Astrocyte (in vitro differentiated cells and primary cell): ENCODE measurements around the gene IFNG-AS1. TPM values are rescaled to one million over a fixed set of nuclear protein-coding genes. Genes with fewer than 3 reads are reported as not detected.
A peak's percentile ranks its signal among the peaks of the same experiment; 100 is the strongest.

Experiments
- DNase-seq: peaks from one replicate; pipeline ENCODE4 v3.0.0-alpha.2; 2010; ENCODE audit warnings: low read depth
- FAIRE-seq: peaks from 2 replicates; lab custom pipeline; 2011; peaks lifted over from hg19 to GRCh38; lab: Jason Lieb, UNC
- H2AFZ ChIP-seq: 2 replicates; pipeline ENCODE4 v1.6.0; 2012; ENCODE audit warnings: low read depth, low read length, inconsistent platforms
- H3K27ac ChIP-seq: 2 replicates; pipeline ENCODE4 v1.5.1; 2011; ENCODE audit warnings: low read depth, low read length, inconsistent platforms
- H3K27me3 ChIP-seq: 2 replicates; pipeline ENCODE4 v1.6.0; 2011; ENCODE audit warnings: low read length, inconsistent platforms; ENCODE audit not compliant: insufficient read depth
- H3K36me3 ChIP-seq: 2 replicates; pipeline ENCODE4 v1.5.1; 2011; ENCODE audit warnings: low read length, inconsistent platforms; ENCODE audit not compliant: insufficient read depth
- H3K4me1 ChIP-seq: 2 replicates; pipeline ENCODE4 v1.5.1; 2011; ENCODE audit warnings: low read length, inconsistent platforms; ENCODE audit not compliant: insufficient read depth
- H3K4me2 ChIP-seq: 2 replicates; pipeline ENCODE4 v1.6.0; 2012; ENCODE audit warnings: low read length, inconsistent platforms
- H3K4me3 ChIP-seq: 2 replicates; pipeline ENCODE4 v1.5.1; 2011; ENCODE audit warnings: low read depth, mild to moderate bottlenecking, low read length, inconsistent platforms; ENCODE audit not compliant: insufficient read depth
- H3K79me2 ChIP-seq: 2 replicates; pipeline ENCODE4 v1.6.0; 2012; ENCODE audit warnings: mild to moderate bottlenecking, low read length, inconsistent platforms; ENCODE audit not compliant: insufficient read depth
- H3K9ac ChIP-seq: 2 replicates; pipeline ENCODE4 v1.6.0; 2012; ENCODE audit warnings: mild to moderate bottlenecking, low read length, inconsistent platforms
- H3K9me3 ChIP-seq: 2 replicates; pipeline ENCODE4 v1.5.1; 2012; ENCODE audit warnings: low read depth, mild to moderate bottlenecking, low read length, inconsistent platforms; ENCODE audit not compliant: insufficient read depth
- H4K20me1 ChIP-seq: 2 replicates; pipeline ENCODE4 v1.6.0; 2012; ENCODE audit warnings: low read length, inconsistent platforms; ENCODE audit not compliant: insufficient read depth
- H3K27ac Mint-ChIP-seq: one replicate; pipeline ENCODE4 v1.8.0; 2021; ENCODE audit warnings: mild to moderate bottlenecking, mixed read lengths; ENCODE audit not compliant: unreplicated experiment
- H3K27me3 Mint-ChIP-seq: one replicate; pipeline ENCODE4 v1.8.0; 2021; ENCODE audit warnings: low read depth, mixed read lengths; ENCODE audit not compliant: unreplicated experiment
- H3K36me3 Mint-ChIP-seq: one replicate; pipeline ENCODE4 v1.8.0; 2021; ENCODE audit warnings: low read depth, mixed read lengths; ENCODE audit not compliant: unreplicated experiment
- H3K4me1 Mint-ChIP-seq: one replicate; pipeline ENCODE4 v1.8.0; 2021; ENCODE audit warnings: low read depth, mixed read lengths; ENCODE audit not compliant: unreplicated experiment
- H3K4me3 Mint-ChIP-seq: one replicate; pipeline ENCODE4 v1.8.0; 2021; ENCODE audit warnings: mild to moderate bottlenecking, moderate library complexity, mixed read lengths; ENCODE audit not compliant: unreplicated experiment
- H3K9me3 Mint-ChIP-seq: one replicate; pipeline ENCODE4 v1.8.0; 2021; ENCODE audit warnings: mild to moderate bottlenecking, mixed read lengths; ENCODE audit not compliant: unreplicated experiment
- CTCF ChIP-seq: IDR thresholded peaks from 2 replicates; pipeline ENCODE4 v1.5.1; 2011; ENCODE audit warnings: low read depth, mild to moderate bottlenecking, inconsistent platforms, low read length, moderate library complexity; ENCODE audit not compliant: insufficient read depth
- EZH2 ChIP-seq: IDR thresholded peaks from 2 replicates; pipeline ENCODE4 v1.6.1; 2012; ENCODE audit warnings: mild to moderate bottlenecking, low read length, inconsistent platforms; ENCODE audit not compliant: insufficient read depth
- total RNA-seq: library from RNA; stranded (reverse); gene quantifications from 2 replicates; pipeline ENCODE4 v1.2.1, GENCODE V29; 2021

The IFNG-AS1 gene
- total RNA-seq, 1 donor from 2014 or later = not detected

- no peak overlapping the region for H3K4me3 ChIP-seq
- no peak overlapping the region for H3K27ac ChIP-seq
- FAIRE-seq = no peak
- Mint-ChIP-seq H3K9me3 (no peaks in the 10 kb centered on the region), H3K4me3 (no peak overlapping the region), H3K27ac (no peak overlapping the region), H3K36me3 (no peaks in the 10 kb centered on the region), H3K27me3 (no peaks in the 10 kb centered on the region), H3K4me1 (peaks cover 6% of the 10 kb centered on the region)
- no peak overlapping the region for H3K9ac ChIP-seq
- no peaks in the 10 kb centered on the region for H3K9me3 ChIP-seq
- no peak overlapping the region for H3K4me2 ChIP-seq
- H3K36me3 ChIP-seq = no peaks in the 10 kb centered on the region
- no peak for DNase-seq
- no peaks in the 10 kb centered on the region for H3K4me1 ChIP-seq
- TF ChIP-seq CTCF (no peak), EZH2 (no peak)
- no peaks in the 10 kb centered on the region for H4K20me1 ChIP-seq
- H3K27me3 ChIP-seq = no peaks in the 10 kb centered on the region
- no peak overlapping the region for H2AFZ ChIP-seq
- H3K79me2 ChIP-seq = no peaks in the 10 kb centered on the region
These were observed 4.8 kb downstream of the IFNG-AS1 start for GRCh38 chr12:67994046-67994445.

GRCh38 chr12:67996347-67996746 is 7.1 kb downstream of the IFNG-AS1 start:
- no peak overlapping the region for H3K4me3 ChIP-seq
- Mint-ChIP-seq H3K4me1 (no peaks in the 10 kb centered on the region), H3K4me3 (no peak overlapping the region), H3K9me3 (no peaks in the 10 kb centered on the region), H3K27me3 (no peaks in the 10 kb centered on the region), H3K36me3 (no peaks in the 10 kb centered on the region), H3K27ac (no peak overlapping the region)
- H3K79me2 ChIP-seq = no peaks in the 10 kb centered on the region
- H3K4me1 ChIP-seq = no peaks in the 10 kb centered on the region
- H3K27ac ChIP-seq = no peak overlapping the region
- H2AFZ ChIP-seq = no peak overlapping the region
- H4K20me1 ChIP-seq = no peaks in the 10 kb centered on the region
- TF ChIP-seq CTCF = no peak
- no peak for TF ChIP-seq EZH2
- no peak overlapping the region for H3K9ac ChIP-seq
- peak; percentile 6 for DNase-seq
- H3K4me2 ChIP-seq = no peak overlapping the region
- no peak for FAIRE-seq
- no peaks in the 10 kb centered on the region for H3K36me3 ChIP-seq
- H3K27me3 ChIP-seq = no peaks in the 10 kb centered on the region
- no peaks in the 10 kb centered on the region for H3K9me3 ChIP-seq

- no peaks in the 10 kb centered on the region for H3K79me2 ChIP-seq
- FAIRE-seq (no peak), DNase-seq (no peak)
- H3K36me3 ChIP-seq = no peaks in the 10 kb centered on the region
- H3K27ac Mint-ChIP-seq = no peak overlapping the region
- no peaks in the 10 kb centered on the region for H4K20me1 ChIP-seq
- no peak overlapping the region for H3K9ac ChIP-seq
- H3K27ac ChIP-seq = no peak overlapping the region
- H3K27me3 Mint-ChIP-seq = no peaks in the 10 kb centered on the region
- no peak overlapping the region for H3K4me2 ChIP-seq
- no peak overlapping the region for H3K4me3 Mint-ChIP-seq
- H3K4me3 ChIP-seq = no peak overlapping the region
- TF ChIP-seq CTCF (no peak), EZH2 (no peak)
- no peaks in the 10 kb centered on the region for H3K9me3 ChIP-seq
- no peaks in the 10 kb centered on the region for H3K36me3 Mint-ChIP-seq
- no peaks in the 10 kb centered on the region for H3K9me3 Mint-ChIP-seq
- H3K4me1 Mint-ChIP-seq = no peaks in the 10 kb centered on the region
- H3K4me1 ChIP-seq = no peaks in the 10 kb centered on the region
- H2AFZ ChIP-seq = no peak overlapping the region
- no peaks in the 10 kb centered on the region for H3K27me3 ChIP-seq
These were observed 9.1 kb downstream of the IFNG-AS1 start for GRCh38 chr12:67998379-67998778.
